Esophagus squamous epithelium (tissue), 5 donors: ENCODE measurements around the gene CARD14. TPM values are rescaled to one million over a fixed set of nuclear protein-coding genes. Genes with fewer than 3 reads are reported as not detected.

Experiments
- DNase-seq: peaks from one replicate; lab custom pipeline; 2025; lab: John Stamatoyannopoulos, UW
- H3K27ac ChIP-seq, 4 donors: fragments of 200-600 bp; sonication (generic); one replicate each; pipeline ENCODE4 v1.5.1; 2016 to 2019; ENCODE audit warnings: mild to moderate bottlenecking in 1 of 4
- H3K27me3 ChIP-seq, 4 donors: fragments of 200-600 bp; sonication (generic); 1 replicate in 3 of 4; 2 replicates in 1 of 4; pipeline versions ENCODE4 v1.5.1 to v1.6.0; 2017 to 2021; ENCODE audit warnings: antibody characterized with exemption in 1 of 4
- H3K36me3 ChIP-seq, 3 donors: fragments of 200-600 bp; sonication (generic); one replicate each; pipeline ENCODE4 v1.5.1; 2016 to 2019
- H3K4me1 ChIP-seq, 3 donors: fragments of 200-600 bp; sonication (generic); one replicate each; pipeline ENCODE4 v1.5.1; 2017 to 2019
- H3K4me3 ChIP-seq, 4 donors: fragments of 200-600 bp; sonication (generic); 1 replicate in 3 of 4; 2 replicates in 1 of 4; pipeline ENCODE4 v1.5.1; 2016 to 2019; ENCODE audit warnings: mild to moderate bottlenecking in 2 of 4, moderate library complexity in 1 of 4
- H3K9me3 ChIP-seq, 3 donors: fragments of 200-600 bp; sonication (generic); one replicate each; pipeline ENCODE4 v1.5.1; 2016 to 2019
- POLR2A ChIP-seq, 4 donors: fragments of 450-650 bp; IDR thresholded peaks; one replicate each; pipeline ENCODE4 v1.6.1; 2017; ENCODE audit warnings: antibody characterized with exemption in 4 of 4, mild to moderate bottlenecking in 4 of 4, moderate library complexity in 3 of 4
- WGBS, 2 donors: methylation state at CpG; one replicate each; pipeline ENCODE4 v1.1.5; 2018; 5-methylcytosine and 5-hydroxymethylcytosine counted together
- intact Hi-C: fragments of 100-400 bp; cut with DNase I; formaldehyde crosslinking; loops from one replicate; pipeline ENCODE4 v1.15.0; 2022
- total RNA-seq, 4 donors: library from RNA; depleted of rRNA; stranded (reverse); fragments of >200 nt; gene quantifications; one replicate each; pipeline ENCODE4 v1.1.0, GENCODE V29; 2016
- TF ChIP-seq, protein P1 (sequence below), 6 experiments: fragments of 450-650 bp in 4 of 6; fragments of 200-600 bp in 2 of 6; sonication (generic) in 2 of 6; IDR thresholded peaks; one replicate each; pipeline ENCODE4 v1.5.1; 2016 to 2019; ENCODE audit warnings: antibody characterized with exemption in 6 of 6, mild to moderate bottlenecking in 4 of 6, moderate library complexity in 4 of 6
- donor health status: DM: yes; HTN: yes; CAD: no.

Gene CARD14
- total RNA-seq, 4 donors from 2014 or later: 13.0 to 54.3 (median 27.6) TPM

GRCh38 chr17:80228477-80228876, 58.6 kb downstream of the CARD14 start:
- WGBS, 2 donors: 86 to 96% methylated on average over 3 to 13 of the region's 14 CpGs

GRCh38 chr17:80229011-80229410, 59.2 kb downstream of the CARD14 start:
- H3K36me3 ChIP-seq: peaks cover 0 to 76% (median 0%) of the 10 kb centered on the region in 3 donors

More at GRCh38 chr17:80228477-80228876, 58.6 kb downstream of the CARD14 start:
- Histone ChIP-seq H3K4me3 (no peak overlapping the region), H3K9me3 (peaks cover 0 to 20% (median 15%) of the 10 kb centered on the region in 3 donors), H3K4me1 (no peaks in the 10 kb centered on the region), H3K27me3 (no peaks in the 10 kb centered on the region), H3K36me3 (peaks cover 0 to 71% (median 0%) of the 10 kb centered on the region in 3 donors), H3K27ac (no peak overlapping the region)
- DNase-seq: no peak
- intact Hi-C loops: no loop called here
- TF ChIP-seq POLR2A (IDR thresholded peaks at IDR 0.05): no peak
- TF ChIP-seq, protein P1, sequence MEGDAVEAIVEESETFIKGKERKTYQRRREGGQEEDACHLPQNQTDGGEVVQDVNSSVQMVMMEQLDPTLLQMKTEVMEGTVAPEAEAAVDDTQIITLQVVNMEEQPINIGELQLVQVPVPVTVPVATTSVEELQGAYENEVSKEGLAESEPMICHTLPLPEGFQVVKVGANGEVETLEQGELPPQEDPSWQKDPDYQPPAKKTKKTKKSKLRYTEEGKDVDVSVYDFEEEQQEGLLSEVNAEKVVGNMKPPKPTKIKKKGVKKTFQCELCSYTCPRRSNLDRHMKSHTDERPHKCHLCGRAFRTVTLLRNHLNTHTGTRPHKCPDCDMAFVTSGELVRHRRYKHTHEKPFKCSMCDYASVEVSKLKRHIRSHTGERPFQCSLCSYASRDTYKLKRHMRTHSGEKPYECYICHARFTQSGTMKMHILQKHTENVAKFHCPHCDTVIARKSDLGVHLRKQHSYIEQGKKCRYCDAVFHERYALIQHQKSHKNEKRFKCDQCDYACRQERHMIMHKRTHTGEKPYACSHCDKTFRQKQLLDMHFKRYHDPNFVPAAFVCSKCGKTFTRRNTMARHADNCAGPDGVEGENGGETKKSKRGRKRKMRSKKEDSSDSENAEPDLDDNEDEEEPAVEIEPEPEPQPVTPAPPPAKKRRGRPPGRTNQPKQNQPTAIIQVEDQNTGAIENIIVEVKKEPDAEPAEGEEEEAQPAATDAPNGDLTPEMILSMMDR (IDR thresholded peaks at IDR 0.05): no peak

DNA sequence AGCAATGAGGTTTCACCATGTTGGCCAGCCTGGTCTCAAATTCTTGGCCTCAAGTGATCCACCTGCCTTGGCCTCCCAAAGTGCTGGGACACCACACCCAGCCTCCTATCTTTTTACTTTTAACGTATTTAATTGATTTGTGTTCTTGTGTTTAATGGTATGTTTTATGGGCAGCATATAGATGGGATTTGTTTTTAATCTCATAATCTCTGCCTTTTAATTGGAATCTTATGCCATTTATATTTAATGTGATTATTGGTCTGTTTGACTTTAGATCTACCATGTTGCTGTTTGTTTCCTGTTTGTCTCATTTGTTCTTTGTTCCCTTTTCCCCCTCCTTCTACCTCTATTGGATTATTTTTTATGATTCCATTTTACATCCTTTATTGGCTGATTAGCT, 62.6 kb downstream of the CARD14 start:
- no peaks in the 10 kb centered on the region for H3K4me1 ChIP-seq
- peaks cover 0 to 28% (median 15%) of the 10 kb centered on the region in 3 donors for H3K9me3 ChIP-seq
- no peaks in the 10 kb centered on the region for H3K27me3 ChIP-seq
- H3K4me3 ChIP-seq: no peak overlapping the region
- WGBS, 2 donors: 89 to 96% methylated on average over 1 of the region's 1 CpG
- intact Hi-C loops: no loop called here
- H3K27ac ChIP-seq: no peak overlapping the region
- H3K36me3 ChIP-seq: peaks cover 2 to 93% (median 6%) of the 10 kb centered on the region in 3 donors
- no peak for DNase-seq
- TF ChIP-seq, protein P1 (IDR thresholded peaks at IDR 0.05): no peak
- TF ChIP-seq POLR2A (IDR thresholded peaks at IDR 0.05): no peak

More at GRCh38 chr17:80229011-80229410, 59.2 kb downstream of the CARD14 start:
- TF ChIP-seq, protein P1 (IDR thresholded peaks at IDR 0.05): no peak
- TF ChIP-seq POLR2A (IDR thresholded peaks at IDR 0.05): no peak
- no peak for DNase-seq
- no peaks in the 10 kb centered on the region for H3K27me3 ChIP-seq
- intact Hi-C loops: no loop called here
- peaks cover 0 to 25% (median 15%) of the 10 kb centered on the region in 3 donors for H3K9me3 ChIP-seq
- no peak overlapping the region for H3K4me3 ChIP-seq
- WGBS, 2 donors: 73 to 84% methylated on average over 2 to 3 of the region's 4 CpGs
- no peak overlapping the region for H3K27ac ChIP-seq
- no peaks in the 10 kb centered on the region for H3K4me1 ChIP-seq

GRCh38 chr17:80233202-80233601, 63.4 kb downstream of the CARD14 start:
- peaks cover 3 to 93% (median 14%) of the 10 kb centered on the region in 3 donors for H3K36me3 ChIP-seq
- intact Hi-C loops: no loop called here
- no peak overlapping the region for H3K4me3 ChIP-seq
- peaks cover 0 to 28% (median 15%) of the 10 kb centered on the region in 3 donors for H3K9me3 ChIP-seq
- no peak overlapping the region for H3K27ac ChIP-seq
- H3K27me3 ChIP-seq: no peaks in the 10 kb centered on the region
- WGBS, 2 donors: 90 to 96% methylated on average over 2 of the region's 3 CpGs
- DNase-seq: no peak
- TF ChIP-seq, protein P1 (IDR thresholded peaks at IDR 0.05): no peak
- TF ChIP-seq POLR2A (IDR thresholded peaks at IDR 0.05): no peak
- no peaks in the 10 kb centered on the region for H3K4me1 ChIP-seq

DNA sequence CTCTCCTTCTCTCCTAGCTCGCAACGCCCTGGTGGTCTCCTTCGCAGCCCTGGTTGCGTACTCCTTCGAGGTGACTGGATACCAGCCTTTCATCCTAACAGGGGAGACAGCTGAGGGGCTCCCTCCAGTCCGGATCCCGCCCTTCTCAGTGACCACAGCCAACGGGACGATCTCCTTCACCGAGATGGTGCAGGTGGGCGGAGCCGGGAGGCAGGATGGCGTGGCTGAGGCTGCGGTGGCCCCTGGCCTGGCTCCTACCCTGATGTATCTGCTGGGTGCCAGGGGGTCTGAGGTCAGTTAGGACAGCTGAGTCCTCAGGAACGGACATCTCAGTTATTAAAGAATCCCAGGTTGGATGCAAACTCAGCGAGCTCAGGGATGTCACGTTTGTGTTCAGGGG, 67.1 kb downstream of the CARD14 start:
- 90 to 100% methylated on average over 2 to 3 of the region's 17 CpGs for WGBS, 2 donors
- TF ChIP-seq, protein P1 (IDR thresholded peaks at IDR 0.05): no peak
- TF ChIP-seq POLR2A (IDR thresholded peaks at IDR 0.05): no peak
- no peak for DNase-seq
- Histone ChIP-seq H3K9me3 (peaks cover 0 to 22% (median 14%) of the 10 kb centered on the region in 3 donors), H3K27ac (no peak overlapping the region), H3K36me3 (peaks cover 3 to 83% (median 20%) of the 10 kb centered on the region in 3 donors), H3K27me3 (no peaks in the 10 kb centered on the region), H3K4me3 (no peak overlapping the region), H3K4me1 (no peaks in the 10 kb centered on the region)
- intact Hi-C loops: no loop called here
